H1 (cell line): ENCODE measurements around the gene CYTH1. TPM values are rescaled to one million over a fixed set of nuclear protein-coding genes. Genes with fewer than 3 reads are reported as not detected.

Experiments used
- CTCF ChIA-PET: fragments of 300-600 bp; sonication (Branson Sonifier 250); formaldehyde crosslinking; loops from one replicate; lab custom pipeline; 2021; ENCODE audit not compliant: partially characterized antibody; lab: Charles Lee
- POLR2A ChIA-PET: fragments of 300-600 bp; sonication (Branson Sonifier 250); formaldehyde crosslinking; loops from one replicate; lab custom pipeline; 2021; ENCODE audit warnings: inconsistent platforms; ENCODE audit not compliant: partially characterized antibody; lab: Charles Lee
- DNase-seq, 2 experiments: peaks; one replicate each; pipeline versions ENCODE4 v3.0.0 to v3.0.0-alpha.2; 2010 to 2022; ENCODE audit warnings: low spot score in 2 of 2, low read depth in 1 of 2, mixed read lengths in 1 of 2
- FAIRE-seq: peaks from 2 replicates; lab custom pipeline; 2011; peaks lifted over from hg19 to GRCh38; lab: Jason Lieb, UNC
- H2AFZ ChIP-seq: 2 replicates; pipeline ENCODE4 v1.8.1; 2012; ENCODE audit warnings: low read length, inconsistent platforms
- H2AK5ac ChIP-seq: 2 replicates; pipeline ENCODE4 v1.6.1; 2013; ENCODE audit warnings: low read depth, low read length
- H2BK120ac ChIP-seq: replicated peaks from 2 replicates; pipeline ENCODE3; 2013; ENCODE audit warnings: low read depth, low read length, inconsistent platforms
- H2BK12ac ChIP-seq: 2 replicates; pipeline ENCODE4 v1.6.1; 2013; ENCODE audit warnings: low read depth, low read length
- H2BK15ac ChIP-seq: 2 replicates; pipeline ENCODE4 v1.6.1; 2013; ENCODE audit warnings: low read length
- H2BK20ac ChIP-seq: 2 replicates; pipeline ENCODE4 v1.6.1; 2013; ENCODE audit warnings: low read length
- H2BK5ac ChIP-seq: 2 replicates; pipeline ENCODE4 v1.6.1; 2013; ENCODE audit warnings: low read depth, low read length
- H3K14ac ChIP-seq: 2 replicates; pipeline ENCODE4 v1.6.1; 2013; ENCODE audit warnings: inconsistent platforms; ENCODE audit not compliant: insufficient read length
- H3K18ac ChIP-seq: 2 replicates; pipeline ENCODE4 v1.6.1; 2013; ENCODE audit warnings: low read length; ENCODE audit errors: extremely low read depth
- H3K23ac ChIP-seq: 2 replicates; pipeline ENCODE4 v1.6.1; 2013; ENCODE audit warnings: inconsistent platforms; ENCODE audit not compliant: insufficient read length
- H3K23me2 ChIP-seq: 2 replicates; pipeline ENCODE4 v1.6.1; 2013; ENCODE audit warnings: low read depth, low read length
- H3K27ac ChIP-seq: 2 replicates; pipeline ENCODE4 v1.6.1; 2011; ENCODE audit warnings: low read depth, low read length, inconsistent platforms
- H3K27me3 ChIP-seq, 4 experiments: replicated peaks in 1 of 4; 1 replicate in 1 of 4; 2 replicates in 3 of 4; pipeline versions ENCODE4 v1.6.1 to v1.8.1; 2011 to 2013; ENCODE audit warnings: low read length in 3 of 4, mild to moderate bottlenecking in 3 of 4, inconsistent platforms in 2 of 4, mixed read lengths in 2 of 4, moderate library complexity in 1 of 4; ENCODE audit not compliant: control insufficient read depth in 3 of 4, insufficient read depth in 3 of 4; ENCODE audit errors: extremely low read depth in 1 of 4
- H3K36me3 ChIP-seq, 4 experiments: 2 replicates each; pipeline versions ENCODE4 v1.6.1 to v1.8.1; 2011 to 2013; ENCODE audit warnings: mild to moderate bottlenecking in 4 of 4, low read length in 3 of 4, moderate library complexity in 2 of 4, control low read depth in 1 of 4, inconsistent platforms in 1 of 4; ENCODE audit not compliant: insufficient read depth in 4 of 4, control insufficient read depth in 2 of 4
- H3K4ac ChIP-seq: replicated peaks from 2 replicates; pipeline ENCODE3; 2013; ENCODE audit warnings: low read length, low read depth, mixed read lengths, inconsistent platforms; ENCODE audit not compliant: insufficient read length
- H3K4me1 ChIP-seq, 4 experiments: replicated peaks in 1 of 4; 1 replicate in 1 of 4; 2 replicates in 3 of 4; pipeline versions ENCODE4 v1.6.1 to v1.8.1; 2011 to 2013; ENCODE audit warnings: low read length in 3 of 4, inconsistent platforms in 2 of 4, mixed read lengths in 1 of 4; ENCODE audit not compliant: insufficient read depth in 4 of 4, control insufficient read depth in 3 of 4
- H3K4me2 ChIP-seq, 2 experiments: 2 replicates each; pipeline versions ENCODE4 v1.6.1 to v1.8.1; 2011 to 2013; ENCODE audit warnings: low read depth in 2 of 2, low read length in 2 of 2, control low read depth in 1 of 2, inconsistent platforms in 1 of 2, mild to moderate bottlenecking in 1 of 2; ENCODE audit not compliant: insufficient read depth in 1 of 2
- H3K4me3 ChIP-seq, 4 experiments: fragments of 200-600, 300-600 bp in 1 of 4; sonication (generic), shearing (Covaris generic), sonication (Bioruptor Twin) in 1 of 4; 2 replicates each; pipeline versions ENCODE4 v1.5.1 to v1.8.1; 2011 to 2016; ENCODE audit warnings: low read length in 4 of 4, low read depth in 3 of 4, control low read depth in 2 of 4, inconsistent platforms in 2 of 4, mild to moderate bottlenecking in 2 of 4, mixed read lengths in 1 of 4, moderate library complexity in 1 of 4; ENCODE audit not compliant: insufficient read depth in 2 of 4; ENCODE audit errors: extremely low read depth in 1 of 4
- H3K56ac ChIP-seq: replicated peaks from 2 replicates; pipeline ENCODE3; 2013; ENCODE audit warnings: low read depth, mild to moderate bottlenecking, mixed read lengths, low read length, inconsistent platforms; ENCODE audit not compliant: insufficient read length
- H3K79me1 ChIP-seq: 2 replicates; pipeline ENCODE4 v1.6.1; 2013; ENCODE audit warnings: low read depth, low read length, control low read depth
- H3K79me2 ChIP-seq, 2 experiments: 2 replicates each; pipeline versions ENCODE4 v1.6.1 to v1.8.1; 2012 to 2013; ENCODE audit warnings: low read length in 2 of 2, mild to moderate bottlenecking in 2 of 2, inconsistent platforms in 1 of 2; ENCODE audit not compliant: insufficient read depth in 2 of 2, control insufficient read depth in 1 of 2
- H3K9ac ChIP-seq, 4 experiments: replicated peaks in 1 of 4; 1 replicate in 1 of 4; 2 replicates in 3 of 4; pipeline versions ENCODE4 v1.6.1 to v1.8.1; 2011 to 2013; ENCODE audit warnings: low read depth in 3 of 4, low read length in 3 of 4, control low read depth in 2 of 4, mild to moderate bottlenecking in 2 of 4, moderate library complexity in 2 of 4, inconsistent platforms in 1 of 4; ENCODE audit errors: extremely low read depth in 1 of 4
- H3K9me3 ChIP-seq, 2 experiments: 2 replicates each; pipeline versions ENCODE4 v1.6.1 to v1.8.1; 2012 to 2013; ENCODE audit warnings: mild to moderate bottlenecking in 2 of 2, moderate library complexity in 2 of 2, control low read depth in 1 of 2, inconsistent platforms in 1 of 2, low read depth in 1 of 2, low read length in 1 of 2, mixed read lengths in 1 of 2; ENCODE audit not compliant: insufficient read depth in 2 of 2
- H4K20me1 ChIP-seq, 2 experiments: replicated peaks in 1 of 2; 2 replicates each; pipeline versions ENCODE3 to v1.8.1; 2011 to 2013; ENCODE audit warnings: inconsistent platforms in 2 of 2, low read length in 2 of 2, mild to moderate bottlenecking in 1 of 2; ENCODE audit not compliant: insufficient read depth in 2 of 2, control insufficient read depth in 1 of 2
- H4K5ac ChIP-seq: 2 replicates; pipeline ENCODE4 v1.6.1; 2013; ENCODE audit warnings: low read length, low read depth, mixed read lengths, inconsistent platforms; ENCODE audit not compliant: insufficient read length
- H4K8ac ChIP-seq: 2 replicates; pipeline ENCODE4 v1.8.0; 2013; ENCODE audit warnings: mild to moderate bottlenecking, moderate library complexity, low read length, inconsistent platforms; ENCODE audit not compliant: insufficient read depth; ENCODE audit errors: extremely low read depth
- H4K91ac ChIP-seq: replicated peaks from 2 replicates; pipeline ENCODE3; 2013; ENCODE audit warnings: low read length, mixed read lengths, inconsistent platforms; ENCODE audit not compliant: insufficient read length
- BACH1 ChIP-seq: IDR thresholded peaks from 2 replicates; pipeline ENCODE4 v1.6.1; 2012; ENCODE audit warnings: low read length, improper control_type of control experiment
- BRCA1 ChIP-seq: IDR thresholded peaks from 2 replicates; pipeline ENCODE4 v1.6.1; 2012; ENCODE audit warnings: low read depth, low read length, improper control_type of control experiment
- FOSL1 ChIP-seq: IDR thresholded peaks from 2 replicates; pipeline ENCODE4 v1.6.1; 2011; ENCODE audit warnings: mild to moderate bottlenecking, low read depth, low read length, moderate library complexity; ENCODE audit not compliant: insufficient read depth
- HDAC6 ChIP-seq: IDR thresholded peaks from one replicate; pipeline ENCODE4 v1.7.1; 2012; ENCODE audit warnings: low read depth, mild to moderate bottlenecking, inconsistent platforms, low read length, moderate library complexity
- JUN ChIP-seq: IDR thresholded peaks from 2 replicates; pipeline ENCODE4 v1.6.1; 2011; ENCODE audit warnings: low read depth, mild to moderate bottlenecking, improper control_type of control experiment, low read length
- NANOG ChIP-seq: IDR thresholded peaks from 2 replicates; pipeline ENCODE4 v1.6.1; 2011; ENCODE audit warnings: low read length, low read depth, mild to moderate bottlenecking, inconsistent platforms; ENCODE audit not compliant: insufficient read depth, poor library complexity, severe bottlenecking
- POU5F1 ChIP-seq: IDR thresholded peaks from 2 replicates; pipeline ENCODE4 v1.6.1; 2011; ENCODE audit warnings: low read depth, mild to moderate bottlenecking, low read length, moderate library complexity
- RFX5 ChIP-seq: IDR thresholded peaks from 2 replicates; pipeline ENCODE4 v1.6.1; 2011; ENCODE audit warnings: low read depth, low read length, improper control_type of control experiment, borderline replicate concordance
- RXRA ChIP-seq: IDR thresholded peaks from 2 replicates; pipeline ENCODE4 v1.6.1; 2011; ENCODE audit warnings: low read depth, mild to moderate bottlenecking, low read length, moderate library complexity; ENCODE audit not compliant: insufficient read depth
- SIN3A ChIP-seq, 2 experiments: IDR thresholded peaks in 1 of 2; conservative IDR thresholded peaks in 1 of 2; 2 replicates each; pipeline ENCODE4 v1.6.1; 2011 to 2012; ENCODE audit warnings: low read length in 2 of 2, improper control_type of control experiment in 1 of 2, low read depth in 1 of 2, mild to moderate bottlenecking in 1 of 2
- SIX5 ChIP-seq: IDR thresholded peaks from 2 replicates; pipeline ENCODE4 v1.6.1; 2011; ENCODE audit warnings: mild to moderate bottlenecking, low read depth, low read length
- SRF ChIP-seq: IDR thresholded peaks from 2 replicates; pipeline ENCODE4 v1.6.1; 2011; ENCODE audit warnings: mild to moderate bottlenecking, low read depth, low read length, moderate library complexity
- SUZ12 ChIP-seq: fragments of 200-600 bp; sonication (generic); IDR thresholded peaks from 2 replicates; pipeline ENCODE4 v1.6.1; 2012; ENCODE audit warnings: mild to moderate bottlenecking, inconsistent platforms, low read length, moderate library complexity, mixed read lengths
- TAF7 ChIP-seq: optimal IDR thresholded peaks from 2 replicates; pipeline ENCODE3; 2011; ENCODE audit warnings: low read depth, mild to moderate bottlenecking, inconsistent platforms, low read length, moderate library complexity, borderline replicate concordance
- WGBS, 2 experiments: shearing (Covaris generic) in 1 of 2; methylation state at CpG; one replicate each; pipeline versions ENCODE4 v1.1.6 to v1.1.7; 2013 to 2015; ENCODE audit warnings: low lambda C conversion rate in 2 of 2, mixed read lengths in 2 of 2, inconsistent platforms in 1 of 2, low coverage in 1 of 2, missing lambda C conversion rate in 1 of 2; ENCODE audit not compliant: insufficient replicate concordance in 2 of 2, insufficient coverage in 1 of 2, insufficient read length in 1 of 2; ENCODE audit errors: extremely low coverage in 1 of 2, missing lambda C conversion rate in 1 of 2; 5-methylcytosine and 5-hydroxymethylcytosine counted together
- polyA plus RNA-seq, 7 experiments: library from polyadenylated mRNA; depleted of rRNA in 3 of 7; stranded (reverse) in 5 of 7; unstranded in 2 of 7; fragments of >200 nt in 5 of 7; fragments of 200-250 nt in 2 of 7; gene quantifications; 1 replicate in 5 of 7; 2 replicates in 1 of 7; 4 replicates in 1 of 7; pipeline versions ENCODE4 v1.2.1 to v1.2.3, GENCODE V29; 2011 to 2013; ENCODE audit warnings: missing spikeins in 2 of 7, mixed read lengths in 2 of 7
- total RNA-seq: library from RNA; stranded (reverse); fragmentation: NEBNext Ultra II Directional; extraction: Animal tissue kit (Norgen Biotek cat#: 25700); gene quantifications from 2 replicates; pipeline ENCODE4 v1.2.1, GENCODE V29; 2021

Gene CYTH1
- total and polyA plus RNA-seq, 2 of the 8 experiments (the other 6 are each of a cell fraction or from before 2014, with no cell fraction given) = 12.8 to 14.8 TPM

DNA sequence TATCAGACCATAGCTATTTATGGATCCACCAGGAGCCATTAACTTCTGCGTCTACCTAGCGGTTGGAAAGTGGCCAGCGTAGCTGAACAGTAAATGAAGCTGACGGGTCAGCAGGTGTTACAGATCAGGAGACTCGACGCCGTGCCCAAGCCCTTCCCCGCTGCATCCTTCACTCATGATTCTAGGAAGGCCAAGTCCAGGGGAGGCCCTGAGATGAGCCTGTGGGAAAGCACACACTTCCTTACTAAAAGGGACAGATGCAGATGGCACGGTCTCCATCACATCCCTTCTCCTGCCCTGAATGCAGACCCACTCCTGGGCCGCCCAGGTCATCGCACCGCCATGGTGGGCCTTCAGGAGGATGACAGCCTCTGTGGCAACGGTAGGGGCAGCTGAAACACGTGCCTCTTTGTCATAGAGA is 137.1 kb downstream of the CYTH1 start:
- no peak overlapping the region for H3K27ac ChIP-seq
- no peak overlapping the region for H3K56ac ChIP-seq
- H3K4me1 ChIP-seq = no peaks in the 10 kb centered on the region
- ChIA-PET POLR2A (interaction anchor here (0.9 kb wide), 1 partner anchor 8 kb away, joined by 3 read pairs; no protein-coding TSS in a partner anchor), CTCF (interaction anchor here (1.0 to 1.9 kb wide), 5 partner anchors 22 to 158 kb away, joined by 3 to 5 read pairs (median 4); no protein-coding TSS in a partner anchor)
- no peak overlapping the region for H4K91ac ChIP-seq
- no peaks in the 10 kb centered on the region for H3K79me2 ChIP-seq
- H4K8ac ChIP-seq = no peak overlapping the region; the same call in 1 of the 2 replicates
- no peak overlapping the region for H3K14ac ChIP-seq
- FAIRE-seq = no peak
- no peak overlapping the region for H2BK5ac ChIP-seq
- H3K79me1 ChIP-seq = no peaks in the 10 kb centered on the region
- no peak for DNase-seq
- no peaks in the 10 kb centered on the region for H4K20me1 ChIP-seq
- H2AFZ ChIP-seq = no peak overlapping the region
- no peak overlapping the region for H3K4me2 ChIP-seq
- no peak overlapping the region for H2AK5ac ChIP-seq
- TF ChIP-seq TAF7 = no peak
- no peak for TF ChIP-seq HDAC6
- no peak for TF ChIP-seq POU5F1
- TF ChIP-seq SUZ12 = no peak
- TF ChIP-seq RFX5 = no peak
- no peak for TF ChIP-seq SIN3A (conservative IDR thresholded peaks at IDR 0.05 in 1 of 2, IDR thresholded peaks at IDR 0.05 in 1 of 2; ENCODE audit: low read depth in 1 of 2, low read length in 2 of 2)
- TF ChIP-seq SRF = no peak
- no peak for TF ChIP-seq NANOG
- TF ChIP-seq BRCA1 = no peak
- TF ChIP-seq RXRA = no peak
- no peak for TF ChIP-seq JUN
- TF ChIP-seq BACH1 = no peak
- no peak for TF ChIP-seq SIX5
- TF ChIP-seq FOSL1 = no peak
- no peaks in the 10 kb centered on the region for H3K9me3 ChIP-seq
- no peaks in the 10 kb centered on the region for H3K36me3 ChIP-seq
- H3K4me3 ChIP-seq = no peak overlapping the region
- no peak overlapping the region for H4K5ac ChIP-seq
- H3K23me2 ChIP-seq = no peaks in the 10 kb centered on the region; the same call in 1 of the 2 replicates
- no peak overlapping the region for H3K18ac ChIP-seq
- H2BK15ac ChIP-seq = no peak overlapping the region
- H2BK12ac ChIP-seq = no peak overlapping the region
- no peak overlapping the region for H3K9ac ChIP-seq
- no peak overlapping the region for H2BK20ac ChIP-seq
- 95% methylated on average over 14 of the region's 14 CpGs; no CpG with 5 or more reads in 1 of the 2 experiments for WGBS, 2 experiments
- no peak overlapping the region for H3K4ac ChIP-seq
- H3K27me3 ChIP-seq = no peaks in the 10 kb centered on the region
- H3K23ac ChIP-seq = no peak overlapping the region
- H2BK120ac ChIP-seq = no peak overlapping the region
